HUDEP-2 (cell line): ENCODE results near the gene PDZD8.

ENCODE experiments used
- DNase-seq, 76 experiments: peaks; one replicate each; lab custom pipeline; 2025; ENCODE audit not compliant: unreplicated experiment in 76 of 76; lab: John Stamatoyannopoulos, UW

Gene PDZD8

DNA sequence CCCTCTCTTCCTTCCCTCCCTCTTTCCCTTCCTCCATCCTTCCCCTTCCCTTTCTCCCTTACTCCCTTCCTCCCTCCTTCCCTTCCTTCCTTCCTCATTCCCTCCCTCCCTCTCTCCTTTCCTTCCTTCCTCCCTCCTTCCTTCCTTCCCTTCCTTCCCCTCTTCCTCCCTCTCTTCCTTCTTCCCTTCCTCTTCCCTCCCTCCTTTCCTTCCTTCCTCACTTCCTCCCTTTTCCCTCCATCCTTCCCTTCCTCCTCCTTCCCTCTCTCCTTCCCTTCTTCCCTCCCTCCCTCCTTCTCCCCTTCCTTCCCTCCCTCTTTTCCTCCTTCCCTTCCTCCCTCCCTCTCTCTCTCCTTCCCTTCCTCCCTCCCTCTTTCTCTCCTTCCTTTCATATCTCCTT, 147.0 kb downstream of the PDZD8 start:
- DNase-seq, result no peak
